Pulmonary artery endothelial cell (primary cell): ENCODE data around the gene FARP2. TPM values are rescaled to one million over a fixed set of nuclear protein-coding genes. Genes with fewer than 3 reads are reported as not detected.
"Not testable (repeated sequence)": the region's sequence is repeated elsewhere in the genome, so short reads cannot be mapped to it uniquely, and the experiment has no call there.

Source experiments
- DNase-seq: peaks from one replicate; pipeline ENCODE4 v3.0.0-alpha.2; 2011; ENCODE audit warnings: low read depth, low spot score
- total RNA-seq: library from RNA; depleted of rRNA; stranded (reverse); fragments of >200 nt; gene quantifications from 2 replicates; pipeline ENCODE4 v1.2.3, GENCODE V29; 2014

The FARP2 gene, protein sequence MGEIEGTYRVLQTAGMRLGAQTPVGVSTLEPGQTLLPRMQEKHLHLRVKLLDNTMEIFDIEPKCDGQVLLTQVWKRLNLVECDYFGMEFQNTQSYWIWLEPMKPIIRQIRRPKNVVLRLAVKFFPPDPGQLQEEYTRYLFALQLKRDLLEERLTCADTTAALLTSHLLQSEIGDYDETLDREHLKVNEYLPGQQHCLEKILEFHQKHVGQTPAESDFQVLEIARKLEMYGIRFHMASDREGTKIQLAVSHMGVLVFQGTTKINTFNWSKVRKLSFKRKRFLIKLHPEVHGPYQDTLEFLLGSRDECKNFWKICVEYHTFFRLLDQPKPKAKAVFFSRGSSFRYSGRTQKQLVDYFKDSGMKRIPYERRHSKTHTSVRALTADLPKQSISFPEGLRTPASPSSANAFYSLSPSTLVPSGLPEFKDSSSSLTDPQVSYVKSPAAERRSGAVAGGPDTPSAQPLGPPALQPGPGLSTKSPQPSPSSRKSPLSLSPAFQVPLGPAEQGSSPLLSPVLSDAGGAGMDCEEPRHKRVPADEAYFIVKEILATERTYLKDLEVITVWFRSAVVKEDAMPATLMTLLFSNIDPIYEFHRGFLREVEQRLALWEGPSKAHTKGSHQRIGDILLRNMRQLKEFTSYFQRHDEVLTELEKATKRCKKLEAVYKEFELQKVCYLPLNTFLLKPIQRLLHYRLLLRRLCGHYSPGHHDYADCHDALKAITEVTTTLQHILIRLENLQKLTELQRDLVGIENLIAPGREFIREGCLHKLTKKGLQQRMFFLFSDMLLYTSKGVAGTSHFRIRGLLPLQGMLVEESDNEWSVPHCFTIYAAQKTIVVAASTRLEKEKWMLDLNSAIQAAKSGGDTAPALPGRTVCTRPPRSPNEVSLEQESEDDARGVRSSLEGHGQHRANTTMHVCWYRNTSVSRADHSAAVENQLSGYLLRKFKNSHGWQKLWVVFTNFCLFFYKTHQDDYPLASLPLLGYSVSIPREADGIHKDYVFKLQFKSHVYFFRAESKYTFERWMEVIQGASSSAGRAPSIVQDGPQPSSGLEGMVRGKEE
- 37.2 and 41.6 TPM in 2 replicates for total RNA-seq

DNA sequence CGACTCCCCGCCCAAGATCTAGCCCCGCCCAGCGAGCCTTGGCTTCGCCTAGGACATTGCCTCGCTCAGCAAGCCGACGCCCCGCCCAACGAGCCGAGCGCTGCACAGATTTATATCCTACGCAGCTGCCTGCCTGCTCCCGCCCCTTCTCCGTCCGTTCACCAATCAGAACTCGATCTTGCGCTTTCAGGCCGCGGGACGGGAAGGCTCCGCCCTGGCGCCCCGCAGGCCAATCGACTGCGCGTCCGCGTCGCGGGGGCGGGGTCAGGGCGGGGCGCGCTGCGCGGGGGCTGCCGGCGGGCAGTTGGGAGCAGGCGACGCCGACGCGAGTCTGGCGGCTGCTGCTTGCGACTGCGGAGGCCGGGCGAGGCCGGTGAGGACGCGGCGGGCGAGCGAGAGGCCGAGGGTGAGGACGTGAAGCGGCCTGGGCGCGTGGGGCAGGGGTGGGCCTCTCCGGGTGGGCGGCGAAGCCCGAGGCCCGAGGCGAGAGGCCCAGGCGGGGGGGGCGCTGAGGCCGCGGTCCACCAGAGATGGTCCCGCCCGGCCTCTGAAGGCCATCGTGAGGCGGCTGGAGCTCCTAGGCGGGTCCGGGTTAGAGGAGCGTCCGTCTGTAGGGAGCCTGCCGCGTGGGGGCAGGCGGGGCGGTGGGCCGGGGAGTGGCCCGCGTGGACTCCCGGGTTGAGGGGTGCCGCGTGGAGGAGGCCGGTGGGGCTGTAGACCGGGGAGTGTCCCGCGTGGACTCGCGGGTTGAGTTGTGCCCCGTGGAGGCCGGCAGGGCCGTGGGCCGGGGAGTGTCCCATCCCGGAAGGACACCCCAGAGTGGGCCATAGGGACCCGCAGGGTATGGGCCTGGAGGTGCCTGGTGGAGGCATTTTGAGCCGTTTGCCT is at the start of gene FARP2:
Gene FARP2 (plus strand): TSS at position 303 of the 888 bp plus-strand sequence. CDS start 16,823 bp downstream, outside the sequence.
- DNase-seq, result peak; percentile 95

DNA sequence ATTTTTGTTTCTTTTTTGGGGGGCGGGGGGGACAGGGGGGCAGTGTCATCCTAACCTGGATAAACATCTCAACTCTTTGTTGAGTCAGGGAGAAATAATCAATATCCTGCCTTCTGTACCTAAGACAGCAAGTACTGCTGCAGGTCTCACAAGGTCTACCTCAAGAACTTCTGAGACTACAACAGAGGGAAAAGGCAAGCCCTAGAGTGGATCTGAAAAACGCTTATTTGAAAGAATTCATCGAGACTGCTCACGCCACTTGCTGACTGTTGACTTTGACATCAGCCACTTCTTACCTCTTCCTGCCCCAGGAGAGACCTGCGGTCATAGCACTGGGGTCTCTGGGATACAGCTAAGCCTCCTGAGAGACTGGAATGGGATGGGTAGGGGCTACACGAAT is 49.0 kb upstream of the FARP2 start:
- no peak for DNase-seq

DNA sequence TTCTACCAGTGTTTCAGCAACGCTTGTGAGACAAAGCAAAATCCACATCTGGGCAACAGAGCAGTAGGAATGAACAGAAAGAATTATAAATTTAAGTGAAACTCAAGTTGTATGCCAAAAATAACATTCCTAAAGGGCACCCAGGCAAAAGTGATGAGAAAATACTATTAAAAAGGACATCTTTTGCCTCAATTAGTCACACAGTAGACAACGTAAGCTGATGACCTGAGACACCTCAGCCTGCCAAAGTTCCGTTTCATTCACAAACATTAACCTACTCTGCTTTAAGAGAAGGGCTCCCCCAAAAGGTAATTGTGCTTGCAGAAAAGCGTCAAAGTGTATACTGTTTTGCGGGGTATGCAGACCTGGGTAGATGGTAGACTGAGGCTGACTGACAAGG is 47.8 kb upstream of the FARP2 start:
- no peak for DNase-seq

DNA sequence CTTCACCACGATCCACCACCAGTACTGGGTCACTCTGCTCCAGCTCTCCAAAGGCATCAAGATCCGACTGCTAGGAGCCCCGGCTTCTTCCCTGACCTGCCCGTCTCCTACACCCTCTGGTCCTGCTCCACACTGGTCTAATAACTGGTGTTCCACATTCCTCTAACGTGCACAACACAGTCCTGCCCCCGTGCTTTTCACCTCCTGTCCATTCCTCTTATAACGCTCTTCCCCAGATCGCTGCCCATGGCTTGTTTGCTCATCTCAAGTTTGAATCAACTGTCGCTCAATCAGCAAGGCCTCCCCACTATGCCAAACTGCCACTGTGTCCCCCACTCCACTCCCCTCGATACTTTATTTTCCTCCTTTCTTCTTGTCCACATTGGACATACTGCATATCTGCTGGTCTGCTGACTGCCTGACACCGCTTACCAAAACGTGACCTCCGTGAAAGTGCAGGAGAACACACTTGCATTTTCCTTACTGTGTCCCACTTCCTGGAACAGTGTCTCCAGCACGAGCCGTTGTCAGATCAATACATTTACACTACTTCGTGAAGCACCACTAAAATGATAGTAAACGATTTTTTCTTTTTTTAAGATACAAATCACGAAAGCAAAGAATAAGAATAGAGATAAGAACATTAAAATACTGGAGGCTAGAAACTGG is 47.1 kb upstream of the FARP2 start:
- no peak for DNase-seq

DNA sequence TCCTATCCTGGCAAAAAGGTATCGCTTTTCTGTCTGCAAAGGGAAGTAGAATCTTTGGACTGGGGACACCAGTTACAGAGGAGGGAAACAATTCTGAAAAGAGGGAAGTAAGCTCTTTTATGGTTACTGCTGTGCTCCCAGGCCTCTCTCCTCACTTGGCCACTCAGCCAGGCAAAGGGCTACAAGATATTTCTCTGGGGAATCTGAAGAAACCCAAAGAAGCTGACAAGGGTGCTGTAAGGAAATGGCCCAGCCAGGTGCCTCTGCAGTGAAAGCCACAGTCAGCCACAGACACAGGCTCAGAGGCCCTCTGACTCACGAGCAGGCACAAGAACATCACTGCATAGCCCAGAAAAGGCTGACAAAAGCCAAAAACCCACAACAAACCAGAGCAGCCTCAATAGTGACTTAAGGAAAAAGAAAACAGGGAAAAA is 46.4 kb upstream of the FARP2 start:
- DNase-seq, result no peak

DNA sequence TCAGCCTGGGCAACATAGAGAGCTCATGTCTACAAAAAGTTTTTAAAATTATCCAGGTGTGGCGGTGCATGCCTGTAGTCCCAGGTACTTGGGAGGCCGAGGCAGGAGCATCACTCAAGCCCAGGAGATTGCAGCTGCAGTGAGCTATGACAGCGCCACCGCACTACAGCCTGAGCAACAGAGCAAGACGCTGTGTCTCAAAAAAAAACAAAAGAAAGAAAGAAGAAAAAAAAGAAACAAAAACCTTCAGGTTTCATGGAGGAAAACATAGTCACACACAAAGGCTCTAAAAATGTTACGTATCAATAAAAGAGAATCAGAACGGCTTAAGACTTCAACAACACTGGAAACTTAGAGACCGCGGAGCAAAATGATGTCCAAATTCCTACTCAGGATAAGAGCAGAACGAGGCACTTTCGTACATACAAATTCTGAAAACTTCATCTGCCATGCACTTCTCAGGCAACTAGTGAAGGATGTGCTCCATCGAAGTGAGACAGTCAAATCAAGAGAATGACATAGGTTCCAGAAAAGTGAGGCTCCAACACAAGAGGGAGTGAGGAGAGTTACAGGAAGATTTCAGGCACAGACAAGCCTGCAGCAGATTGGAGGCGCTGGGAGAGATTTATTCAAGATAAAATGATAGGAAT is 45.0 kb upstream of the FARP2 start:
- no peak for DNase-seq

DNA sequence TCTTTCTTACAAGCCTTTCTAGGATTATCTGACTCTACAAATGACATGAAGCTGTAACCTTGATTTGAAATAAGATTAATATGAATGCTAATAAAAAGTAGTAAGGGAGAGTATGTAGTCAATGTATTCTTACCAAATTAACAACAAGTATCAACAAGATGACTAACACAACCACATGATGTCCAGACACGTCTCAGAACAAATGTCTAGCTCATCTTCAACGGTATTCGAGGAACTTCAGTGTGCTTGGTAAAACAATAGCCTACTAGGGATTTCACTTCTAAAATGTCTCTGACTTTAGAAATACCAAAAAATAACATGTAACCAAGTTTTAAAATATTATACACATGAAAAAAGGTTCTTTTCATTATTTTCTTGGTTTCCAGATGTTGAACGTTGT is 44.0 kb upstream of the FARP2 start:
- no peak for DNase-seq

DNA sequence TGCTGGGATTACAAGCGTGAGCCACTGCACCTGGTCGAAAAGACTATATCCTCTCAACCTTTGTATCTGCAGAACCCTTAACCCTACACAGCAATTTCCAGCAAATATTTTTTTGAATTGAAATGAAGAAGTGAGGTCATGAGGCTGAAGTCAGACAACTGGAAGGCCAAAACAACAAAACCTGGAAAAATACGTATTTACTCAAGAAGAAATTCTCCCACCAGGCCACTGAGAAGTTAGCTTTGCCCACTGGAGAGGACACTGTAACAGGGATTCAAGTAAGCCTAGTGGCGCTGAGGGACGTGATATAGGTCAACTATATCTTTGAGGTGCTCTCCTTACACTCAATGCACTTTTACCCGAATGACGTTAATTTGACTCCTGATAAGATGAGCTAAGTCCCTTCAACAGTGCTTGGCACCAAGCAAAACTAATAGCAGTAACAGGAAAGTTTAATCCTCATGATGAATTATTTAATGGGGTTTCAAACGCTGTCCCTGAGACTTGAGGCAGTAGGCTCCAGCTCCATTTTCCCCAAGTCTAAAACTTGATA is 42.5 kb upstream of the FARP2 start:
- DNase-seq, result no peak

DNA sequence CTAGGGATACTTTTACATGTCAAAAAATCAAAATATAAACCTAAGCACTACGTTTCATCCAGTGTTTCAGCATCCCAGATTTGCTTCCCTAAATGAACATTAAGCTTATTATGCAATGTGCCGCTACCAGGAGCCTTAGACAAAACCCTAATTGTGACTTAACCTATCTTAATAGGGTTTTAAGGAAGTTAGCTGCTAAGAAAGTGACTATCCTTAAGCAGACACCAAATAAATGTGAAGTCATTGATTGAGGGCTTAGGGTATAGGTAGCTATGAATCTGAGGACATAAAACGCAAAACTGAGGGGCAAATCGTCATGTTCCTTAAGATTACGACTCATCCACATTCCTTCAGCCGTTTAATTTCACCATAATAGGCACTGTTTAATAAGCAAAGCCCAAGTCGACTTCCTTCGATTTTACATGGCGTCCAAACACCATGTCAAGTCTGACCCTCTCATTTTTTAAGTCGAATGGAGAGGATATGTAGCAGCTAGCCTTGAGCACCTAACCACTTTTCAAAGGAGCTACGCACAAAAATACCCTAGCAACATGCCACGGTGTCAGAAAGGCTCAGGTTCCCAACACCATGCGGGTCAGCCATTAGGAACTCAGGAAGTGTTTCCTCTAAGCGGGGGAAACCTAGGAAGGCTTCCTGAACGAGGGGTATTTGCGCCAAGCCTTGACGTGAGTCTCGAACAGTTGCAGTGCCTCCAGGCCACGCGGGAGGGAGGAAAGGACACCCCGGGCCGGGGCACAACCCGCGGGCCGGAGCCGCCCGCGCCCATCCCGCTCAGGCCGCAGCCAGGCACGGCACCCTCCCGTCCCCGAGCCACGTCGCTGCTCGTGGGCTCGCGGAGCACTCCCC is 41.6 kb upstream of the FARP2 start:
- peak; percentile 15 for DNase-seq

DNA sequence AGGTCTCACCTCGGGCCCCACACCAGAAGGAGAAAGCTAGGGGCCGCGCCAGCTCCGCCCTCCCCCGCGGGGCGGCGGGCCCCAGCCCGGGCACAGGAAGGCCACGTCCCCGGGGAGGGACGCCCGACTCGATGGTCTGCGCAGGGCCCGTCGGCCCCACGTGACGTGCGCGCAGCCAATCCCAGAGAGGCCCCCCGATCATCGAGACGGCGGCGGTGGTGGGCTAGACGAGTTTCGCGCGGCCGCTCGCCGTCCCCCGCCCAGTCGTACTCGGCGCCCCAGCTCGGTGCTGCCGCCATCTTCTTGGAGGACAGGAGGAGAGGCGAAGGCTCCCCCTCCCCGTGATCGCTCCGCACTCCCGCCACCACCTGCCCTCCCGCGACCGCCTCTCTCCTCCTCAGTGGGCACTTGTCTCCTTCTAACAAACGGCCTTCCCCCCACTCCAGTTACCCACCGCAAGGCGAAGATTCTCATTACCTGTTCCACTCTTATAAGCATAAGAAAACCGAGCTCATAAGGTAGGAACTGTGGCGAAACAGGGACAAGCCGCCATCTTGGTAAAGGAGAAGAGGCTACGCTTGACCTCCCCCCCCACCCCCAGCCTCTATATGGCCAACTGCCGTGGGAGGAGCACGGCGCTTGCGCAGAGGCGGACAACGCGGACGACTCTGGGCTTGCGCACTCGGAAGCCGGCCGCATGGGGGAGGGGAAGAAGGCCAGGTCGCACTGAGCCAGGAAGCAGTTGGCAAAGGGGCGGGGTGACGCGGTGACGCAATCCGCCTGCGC is 40.8 kb upstream of the FARP2 start, which contains the start of gene HDLBP:
Gene HDLBP (minus strand): TSS at position 580 of the 786 bp plus-strand sequence. CDS start 48,803 bp downstream, outside the sequence.
- peak; percentile 95 for DNase-seq

DNA sequence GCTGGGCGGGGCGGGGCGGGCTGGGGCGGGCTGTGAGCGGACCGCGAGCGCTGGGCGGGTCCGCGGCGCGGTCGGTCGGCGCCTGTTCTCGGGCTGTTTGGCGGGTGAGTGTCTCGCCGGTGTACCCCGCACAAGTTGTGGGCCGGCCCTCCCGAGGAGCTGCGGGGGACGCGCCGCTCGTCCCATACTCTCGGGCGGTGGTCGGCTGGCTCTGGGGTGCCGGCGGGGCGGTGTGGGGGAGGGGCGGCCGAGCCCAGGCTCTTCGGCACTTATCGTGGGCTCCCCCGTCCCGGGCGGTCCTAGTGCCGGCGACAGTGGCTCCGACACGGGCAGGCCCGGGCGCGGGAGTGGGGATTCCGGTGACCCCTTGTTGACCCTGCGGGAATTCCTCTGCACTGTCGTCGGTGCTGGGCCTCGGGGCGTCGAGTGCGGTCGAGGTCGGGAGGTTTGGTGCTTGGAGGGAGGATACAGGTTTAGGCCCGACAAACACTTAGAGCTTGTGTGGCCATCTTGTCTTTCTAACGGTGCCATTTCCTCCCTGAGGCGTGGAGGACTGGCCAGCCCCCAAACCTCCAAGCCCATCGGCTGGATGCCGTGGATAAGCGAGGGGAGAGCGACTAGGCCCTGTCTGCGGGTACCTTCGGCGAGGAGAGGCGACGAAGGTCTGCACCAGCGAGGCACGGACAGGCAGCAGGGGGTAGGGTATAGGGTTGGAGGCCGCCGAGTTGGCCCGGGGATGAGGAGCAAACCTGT is 40.0 kb upstream of the FARP2 start, which contains the start of gene SEPTIN2:
Gene SEPTIN2 (plus strand): TSS at position 47 of the 753 bp plus-strand sequence. CDS start 8,308 bp downstream, outside the sequence.
- no peak for DNase-seq

DNA sequence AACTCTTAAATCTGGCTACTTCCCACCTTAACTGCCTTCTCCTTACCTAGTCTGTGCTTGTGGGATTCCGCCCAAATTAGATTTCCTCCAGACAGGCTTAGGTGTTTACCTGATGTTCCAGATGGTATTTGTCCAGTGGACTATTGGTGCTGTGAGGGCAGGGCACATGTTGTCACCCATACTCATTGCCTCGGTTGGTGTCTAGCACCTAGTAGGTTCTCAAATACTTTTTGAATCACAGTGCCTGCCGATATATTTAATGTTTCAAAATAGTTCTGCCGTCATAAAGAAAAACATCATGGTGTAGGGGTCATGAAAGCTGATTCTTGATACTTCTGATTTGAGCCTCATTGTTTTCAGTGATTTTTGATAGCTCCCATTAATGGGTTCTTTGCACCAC is 39.3 kb upstream of the FARP2 start:
- no peak for DNase-seq

DNA sequence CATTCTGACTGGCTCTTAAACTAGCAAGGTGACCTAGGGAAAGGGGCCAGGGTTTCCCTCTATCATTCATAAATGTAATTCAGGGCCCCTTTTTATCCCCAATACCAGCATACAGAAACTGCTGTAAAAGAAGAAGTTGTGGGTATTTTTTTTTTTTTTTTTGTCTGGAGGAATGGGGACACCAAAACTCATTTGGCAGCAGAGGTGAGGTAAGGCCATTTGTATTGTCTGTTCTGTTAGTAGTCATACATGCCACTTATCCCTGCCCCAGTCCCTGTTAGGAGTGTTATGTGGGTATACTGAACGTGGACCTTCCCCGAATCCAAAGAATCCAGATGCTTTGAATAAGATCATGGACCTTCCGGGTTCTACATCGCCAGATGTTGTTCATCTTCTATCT is 38.7 kb upstream of the FARP2 start:
- no peak for DNase-seq

DNA sequence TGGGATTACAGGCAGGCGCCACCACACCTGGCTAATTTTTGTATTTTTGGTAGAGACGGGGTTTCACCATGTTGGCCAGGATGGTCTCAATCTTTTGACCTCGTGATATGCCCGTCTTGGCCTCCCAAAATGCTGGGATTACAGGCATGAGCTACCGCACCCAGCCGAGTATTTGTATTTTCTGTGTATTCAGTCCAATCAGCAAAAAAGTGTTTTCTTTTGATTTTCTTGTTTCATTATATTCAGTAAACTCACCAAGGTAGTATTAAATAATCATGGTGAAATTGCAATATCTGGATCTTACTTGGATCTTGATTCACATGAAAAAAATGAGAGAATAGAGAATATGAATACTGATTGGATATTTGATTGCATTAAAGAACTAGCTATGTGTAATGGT is 37.3 kb upstream of the FARP2 start:
- not testable (repeated sequence) for DNase-seq

DNA sequence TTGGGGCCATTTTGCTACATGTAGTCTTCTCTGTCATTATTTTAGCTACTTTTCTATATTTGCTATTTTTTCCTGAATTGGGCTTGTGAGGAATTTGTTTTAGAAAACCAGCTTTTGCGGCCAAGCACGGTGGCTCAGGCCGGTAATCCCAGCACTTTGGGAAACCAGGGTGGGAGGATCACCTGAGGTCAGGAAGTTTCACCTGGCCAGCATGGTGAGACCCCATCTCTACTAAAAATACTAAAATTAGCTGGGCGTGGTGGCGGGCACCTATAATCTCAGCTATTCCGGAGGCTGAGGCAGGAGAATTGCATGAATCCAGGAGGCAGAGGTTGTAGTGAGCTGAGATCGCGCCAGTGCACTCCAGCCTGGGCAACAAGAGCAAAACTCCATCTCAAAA is 35.7 kb upstream of the FARP2 start:
- no peak for DNase-seq

DNA sequence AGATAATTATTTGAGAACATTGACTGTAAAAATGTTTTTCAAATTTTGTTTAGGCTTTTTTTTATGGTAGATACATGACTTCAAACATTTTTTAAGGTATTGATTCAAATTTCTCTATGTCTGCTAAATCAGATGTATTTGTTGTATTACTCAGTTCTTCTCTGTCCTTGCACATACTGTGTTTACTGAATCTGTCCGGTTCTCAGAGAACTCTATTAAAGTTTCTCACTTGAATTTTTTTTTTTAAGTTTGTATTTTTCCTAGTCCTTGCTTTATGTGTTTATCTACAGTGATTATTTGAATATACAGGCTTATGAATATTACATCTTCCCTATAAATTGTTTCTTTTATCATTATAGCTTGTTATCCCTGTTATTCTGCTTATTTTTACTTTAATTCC is 35.1 kb upstream of the FARP2 start:
- DNase-seq, result no peak

DNA sequence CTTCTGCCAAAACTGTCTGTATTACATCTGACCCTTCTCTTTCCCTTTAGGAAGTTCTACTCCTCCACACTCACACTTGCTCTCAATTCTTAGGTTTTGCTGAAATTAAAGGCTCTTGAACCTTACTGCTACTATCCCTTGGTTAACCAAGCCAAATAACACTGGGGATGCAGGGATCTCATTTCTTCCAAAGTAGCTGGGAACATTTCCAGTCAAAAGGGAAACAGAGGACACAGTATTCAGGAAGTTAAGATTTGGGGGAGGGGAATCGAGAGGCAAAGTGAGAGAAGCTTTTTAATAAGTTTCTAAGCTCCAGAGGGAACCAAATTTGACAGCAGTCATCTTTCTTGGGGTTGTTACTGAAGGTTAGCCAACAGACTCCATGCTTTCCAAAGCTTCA is 34.2 kb upstream of the FARP2 start:
- DNase-seq, result no peak
